HuH-7 (cell line): Measurements from ENCODE around the gene NAA11.
"Not testable (repeated sequence)": the region's sequence is repeated elsewhere in the genome, so short reads cannot be mapped to it uniquely, and the experiment has no call there.

Experiments
- DNase-seq: peaks from one replicate; pipeline ENCODE4 v3.0.0; 2011; ENCODE audit warnings: low spot score

The NAA11 gene

GRCh38 chr4:79308137-79308536 is 17.7 kb downstream of the NAA11 start:
- DNase-seq: no peak

- no peak for DNase-seq
These were observed 19.1 kb downstream of the NAA11 start for GRCh38 chr4:79306795-79307194.

DNA sequence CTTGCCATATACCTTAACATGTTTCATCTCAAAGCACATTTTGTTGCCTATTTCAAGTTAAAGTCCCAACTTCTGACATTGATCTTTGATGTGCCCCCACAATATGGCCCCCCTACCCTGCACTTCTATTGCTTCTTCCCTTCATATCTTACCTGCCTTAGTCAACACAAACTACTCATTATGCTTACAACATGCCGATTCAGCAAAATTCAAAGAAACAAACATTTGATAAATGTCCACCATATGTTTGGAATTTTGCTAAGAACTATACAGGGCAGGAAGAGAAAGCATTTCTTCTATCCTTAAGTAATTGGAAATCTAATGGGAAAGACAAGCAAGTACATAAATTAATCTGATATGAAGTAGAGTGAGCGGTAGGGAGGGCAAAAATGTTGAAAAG is 25.6 kb downstream of the NAA11 start:
- no peak for DNase-seq

DNA sequence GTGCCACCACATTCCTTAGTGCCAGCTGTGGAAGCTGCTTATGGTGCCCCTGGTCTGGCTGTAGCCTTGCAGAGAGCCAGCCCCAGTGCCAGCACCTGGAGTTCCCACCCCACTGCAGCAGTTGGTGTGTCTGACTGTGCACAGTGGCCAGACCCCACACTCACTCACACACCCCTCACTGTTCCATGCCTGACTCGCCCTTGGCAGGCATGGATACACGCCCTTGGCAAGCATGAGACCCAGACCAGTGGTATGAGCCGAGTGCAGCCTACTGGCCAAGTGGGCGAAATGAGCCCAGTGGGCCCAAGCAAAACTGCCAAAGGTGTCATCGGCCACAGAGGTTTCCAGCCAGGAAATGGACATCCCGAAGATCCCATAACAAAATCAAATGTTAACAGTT is 27.4 kb downstream of the NAA11 start:
- no peak for DNase-seq

GRCh38 chr4:79298027-79298426 is 27.8 kb downstream of the NAA11 start:
- DNase-seq: no peak

GRCh38 chr4:79297479-79297878 is 28.4 kb downstream of the NAA11 start:
- DNase-seq: no peak

- no peak for DNase-seq
These were observed 29.0 kb downstream of the NAA11 start for GRCh38 chr4:79296768-79297428.

- no peak for DNase-seq
These were observed 30.8 kb downstream of the NAA11 start for GRCh38 chr4:79295086-79295485.

DNA sequence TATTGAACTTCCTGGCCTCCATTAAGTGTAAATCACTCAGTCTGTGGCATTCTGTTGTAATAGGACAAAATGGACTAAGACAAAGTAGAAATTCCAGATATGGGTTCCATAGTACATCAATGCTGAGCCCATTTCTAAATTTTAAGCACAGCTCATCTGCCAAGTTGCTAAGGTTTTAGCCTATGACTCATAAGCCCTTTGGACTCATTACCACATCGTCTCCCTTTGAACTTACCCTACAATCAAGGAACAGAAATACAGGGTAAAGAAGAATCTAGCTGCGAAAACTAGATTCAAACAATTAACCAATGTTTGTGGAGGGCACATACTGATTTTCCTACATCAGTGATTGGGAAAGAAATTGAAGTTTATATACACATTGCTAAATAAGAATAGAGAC is 31.8 kb downstream of the NAA11 start:
- peak; percentile 30 for DNase-seq

DNA sequence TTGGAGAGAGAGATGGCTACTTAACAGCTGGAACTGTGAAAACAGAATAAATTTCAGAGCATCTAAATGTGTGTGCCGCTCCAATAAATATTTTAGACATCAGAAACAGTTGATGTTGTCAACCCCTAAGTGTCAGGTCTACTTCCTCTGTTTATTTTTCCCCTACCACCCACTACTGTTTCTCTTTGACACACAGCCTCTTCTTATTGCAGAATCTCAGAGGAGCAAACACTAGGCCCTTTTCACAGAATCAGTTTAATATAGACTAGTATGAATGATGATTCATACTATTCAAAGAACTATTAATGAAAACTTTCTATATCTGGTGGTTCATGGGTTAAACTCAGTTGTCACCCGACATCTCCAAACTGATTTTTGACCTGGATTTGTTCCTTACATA is 33.9 kb downstream of the NAA11 start:
- DNase-seq: no peak

- no peak for DNase-seq
These were observed 35.5 kb downstream of the NAA11 start for GRCh38 chr4:79290376-79290775.

DNA sequence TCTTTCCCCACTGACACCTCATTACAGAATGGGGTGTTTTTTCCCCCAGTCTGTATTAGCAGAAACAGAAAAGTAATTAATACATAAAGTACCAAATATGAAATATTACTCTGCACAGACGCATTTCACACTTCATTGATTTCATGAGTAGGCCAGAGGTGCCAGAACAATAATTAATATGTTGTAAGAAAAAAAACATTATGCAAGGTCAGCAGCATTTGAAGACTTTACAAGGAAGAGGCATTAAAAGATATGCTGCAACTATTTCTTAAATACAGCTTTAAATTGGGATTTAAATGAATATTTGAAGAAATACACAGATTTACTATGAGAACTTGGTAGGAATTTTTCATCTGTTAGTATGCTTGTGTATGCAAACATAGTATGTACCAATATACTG is 37.7 kb downstream of the NAA11 start:
- no peak for DNase-seq

DNA sequence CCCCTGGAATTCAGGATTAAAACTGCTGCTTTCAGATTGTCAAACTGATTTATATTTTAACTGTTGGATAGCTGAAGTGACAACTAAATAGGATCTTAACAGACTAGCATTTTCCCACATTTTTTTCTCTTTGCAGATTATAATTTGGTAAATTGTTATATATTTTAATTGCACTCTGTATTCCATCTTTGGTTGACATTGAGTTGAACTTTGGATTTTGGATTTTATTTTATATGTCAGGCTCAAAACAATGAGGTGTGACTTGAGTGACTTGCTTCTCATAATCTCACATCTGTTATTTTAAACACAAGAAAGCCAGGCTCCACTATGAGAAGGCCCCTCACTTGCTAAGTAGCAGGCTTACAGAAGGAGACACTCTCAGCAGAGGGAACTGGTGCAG is 38.1 kb downstream of the NAA11 start:
- no peak for DNase-seq

DNA sequence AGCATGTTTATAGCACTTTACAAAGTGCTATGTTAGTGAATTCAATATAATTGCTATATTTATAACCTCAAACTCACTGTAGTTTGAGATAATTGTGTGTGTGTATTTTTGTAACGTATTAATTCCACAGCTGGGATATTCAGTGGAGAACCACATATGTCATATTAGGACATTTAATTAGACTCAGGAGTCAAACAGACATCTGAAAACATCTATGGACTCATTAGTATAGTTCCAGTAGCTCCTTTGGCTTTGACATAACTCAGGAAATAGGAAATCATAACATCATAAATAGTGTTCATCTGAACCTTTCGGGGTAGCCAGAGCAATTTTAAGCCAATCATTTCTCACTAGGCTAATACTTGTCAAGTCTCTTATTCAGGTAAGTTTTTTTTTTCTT is 38.8 kb downstream of the NAA11 start:
- DNase-seq: no peak

DNA sequence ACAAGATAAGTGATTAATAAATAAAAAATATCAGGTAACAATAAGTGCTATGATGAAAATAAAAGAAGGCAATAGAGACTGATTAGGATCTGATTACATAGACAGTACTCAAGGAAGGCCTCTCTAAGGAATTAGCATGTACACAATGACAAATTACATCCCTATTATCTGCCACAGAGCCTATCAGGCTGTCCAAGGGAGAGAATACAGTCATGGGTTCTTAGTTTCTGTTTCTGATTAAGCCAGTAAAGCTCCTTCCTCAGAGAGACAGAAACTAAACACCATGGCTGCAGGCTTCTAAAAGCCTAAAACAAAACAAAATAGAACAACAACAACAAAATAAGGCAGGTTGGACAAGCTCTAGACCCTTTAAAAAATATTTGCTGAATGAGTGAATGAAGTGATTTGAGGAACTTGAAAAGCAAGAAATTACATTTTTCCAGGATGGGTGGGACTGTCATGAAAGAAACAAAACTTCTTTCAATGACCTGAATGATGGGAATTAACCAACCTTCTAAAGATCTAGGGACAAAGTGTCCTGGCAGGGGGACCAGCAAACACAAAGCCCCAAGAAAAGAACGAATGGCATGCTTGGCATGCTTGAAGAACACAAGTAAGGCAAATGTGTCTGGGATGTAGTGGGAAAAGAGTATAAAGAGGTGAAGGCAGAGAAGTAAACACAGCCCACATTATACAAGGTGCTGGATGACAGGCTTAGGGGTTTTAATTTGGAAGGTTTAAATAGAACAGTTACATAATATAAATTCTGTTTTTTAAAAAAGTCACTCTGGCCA is 44.1 kb downstream of the NAA11 start:
- no peak for DNase-seq

- not testable (repeated sequence) for DNase-seq
These were observed 48.4 kb downstream of the NAA11 start for GRCh38 chr4:79277467-79277866.

GRCh38 chr4:79273915-79274314 is 51.9 kb downstream of the NAA11 start:
- no peak for DNase-seq

GRCh38 chr4:79272761-79273160 is 53.1 kb downstream of the NAA11 start:
- no peak for DNase-seq

DNA sequence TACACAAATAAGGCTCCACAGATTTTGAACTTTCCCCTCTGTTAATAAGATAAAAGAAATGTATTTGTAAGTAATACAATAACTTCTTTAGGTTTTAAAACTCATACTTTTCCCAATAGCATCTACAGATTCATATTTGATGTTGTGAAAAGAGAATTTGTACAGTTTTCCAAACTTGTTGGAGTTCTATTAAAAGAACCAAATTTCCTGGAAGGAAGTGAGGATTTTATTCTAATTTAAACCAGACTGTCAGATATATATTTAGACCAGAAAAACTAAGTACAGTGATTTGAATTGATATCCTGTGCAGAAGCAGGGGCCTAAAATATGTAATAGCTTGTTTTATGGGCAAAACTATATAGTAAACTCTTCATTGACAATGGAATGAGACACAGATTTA is 53.7 kb downstream of the NAA11 start:
- DNase-seq: no peak

GRCh38 chr4:79267671-79268070 is 58.2 kb downstream of the NAA11 start:
- no peak for DNase-seq
